H1 (cell line): ENCODE data around the gene RCE1. TPM values are rescaled to one million over a fixed set of nuclear protein-coding genes. Genes with fewer than 3 reads are reported as not detected.

Source experiments
- CHD7 ChIP-seq: fragments of 300-600 bp; sonication (generic); IDR thresholded peaks from 2 replicates; pipeline ENCODE4 v1.7.1; 2012; ENCODE audit warnings: low read length, moderate library complexity, mild to moderate bottlenecking, inconsistent platforms; ENCODE audit not compliant: insufficient replicate concordance
- polyA plus RNA-seq, 7 experiments: library from polyadenylated mRNA; depleted of rRNA in 3 of 7; stranded (reverse) in 5 of 7; unstranded in 2 of 7; fragments of >200 nt in 5 of 7; fragments of 200-250 nt in 2 of 7; gene quantifications; 1 replicate in 5 of 7; 2 replicates in 1 of 7; 4 replicates in 1 of 7; pipeline versions ENCODE4 v1.2.1 to v1.2.3, GENCODE V29; 2011 to 2013; ENCODE audit warnings: missing spikeins in 2 of 7, mixed read lengths in 2 of 7
- total RNA-seq: library from RNA; stranded (reverse); fragmentation: NEBNext Ultra II Directional; extraction: Animal tissue kit (Norgen Biotek cat#: 25700); gene quantifications from 2 replicates; pipeline ENCODE4 v1.2.1, GENCODE V29; 2021

RCE1 gene
- total and polyA plus RNA-seq, 2 of the 8 experiments (the other 6 are each of a cell fraction or from before 2014, with no cell fraction given), result 35.8 to 84.8 TPM

- TF ChIP-seq CHD7, result no peak
Observed at GRCh38 chr11:66840317-66841091, 2.7 kb upstream of the RCE1 start (continued).
